ENCODE data around the gene ACO2. TPM values are rescaled to one million over a fixed set of nuclear protein-coding genes. Genes with fewer than 3 reads are reported as not detected.

Gene ACO2
- total RNA-seq, 1 donor from 2014 or later: 153 TPM

- no peaks in the 10 kb centered on the region for H3K4me1 Mint-ChIP-seq
- DNase-seq: no peak
- no peak overlapping the region for H3K27ac Mint-ChIP-seq
- H3K36me3 Mint-ChIP-seq (ENCODE audit: low read depth): peaks cover 63% of the 10 kb centered on the region
- ChIA-PET POLR2A (interaction anchor here (0.8 to 1.3 kb wide), 2 partner anchors 12 to 154 kb away, joined by 3 read pairs; partner anchors contain the start of gene TEF), CTCF (interaction anchor here (1.2 to 1.3 kb wide), 2 partner anchors 18 to 131 kb away, joined by 3 to 5 read pairs; no protein-coding TSS in a partner anchor)
- no peaks in the 10 kb centered on the region for H3K27me3 Mint-ChIP-seq
- no peak overlapping the region for H3K4me3 Mint-ChIP-seq
- no peak for TF ChIP-seq CTCF (IDR thresholded peaks at IDR 0.05)
- ATAC-seq (ENCODE audit: low read depth): no peak
- intact Hi-C loops (cut with micrococcal nuclease): no loop called here
- H3K9me3 Mint-ChIP-seq: no peaks in the 10 kb centered on the region
Observed at GRCh38 chr22:41535244-41535643, 66.3 kb downstream of the ACO2 start.

- intact Hi-C loops (cut with micrococcal nuclease): no loop called here
Observed at GRCh38 chr22:41537203-41537602, 68.3 kb downstream of the ACO2 start.

GRCh38 chr22:41538583-41538982, 69.7 kb downstream of the ACO2 start:
- no peak for ATAC-seq (ENCODE audit: low read depth)
- H3K36me3 Mint-ChIP-seq (ENCODE audit: low read depth): peaks cover 42% of the 10 kb centered on the region
- no peak for DNase-seq
- TF ChIP-seq CTCF (IDR thresholded peaks at IDR 0.05): no peak
- ChIA-PET CTCF (no interaction called here), POLR2A (no interaction called here)
- H3K4me3 Mint-ChIP-seq: no peak overlapping the region
- H3K27ac Mint-ChIP-seq: no peak overlapping the region
- intact Hi-C loops (cut with micrococcal nuclease): no loop called here
- no peaks in the 10 kb centered on the region for H3K9me3 Mint-ChIP-seq
- H3K4me1 Mint-ChIP-seq: peaks cover 25% of the 10 kb centered on the region
- no peaks in the 10 kb centered on the region for H3K27me3 Mint-ChIP-seq

More at GRCh38 chr22:41537203-41537602, 68.3 kb downstream of the ACO2 start:
- Mint-ChIP-seq H3K36me3 (ENCODE audit: low read depth) (peaks cover 50% of the 10 kb centered on the region), H3K27ac (no peak overlapping the region), H3K4me3 (no peak overlapping the region), H3K4me1 (peaks cover 11% of the 10 kb centered on the region), H3K27me3 (no peaks in the 10 kb centered on the region), H3K9me3 (no peaks in the 10 kb centered on the region)
- POLR2A ChIA-PET: interaction anchor here (0.6 kb wide), 1 partner anchor 39 kb away, joined by 3 read pairs; no protein-coding TSS in a partner anchor
- CTCF ChIA-PET: no interaction called here
- DNase-seq (no peak), ATAC-seq (ENCODE audit: low read depth) (no peak)
- no peak for TF ChIP-seq CTCF (IDR thresholded peaks at IDR 0.05)

DNA sequence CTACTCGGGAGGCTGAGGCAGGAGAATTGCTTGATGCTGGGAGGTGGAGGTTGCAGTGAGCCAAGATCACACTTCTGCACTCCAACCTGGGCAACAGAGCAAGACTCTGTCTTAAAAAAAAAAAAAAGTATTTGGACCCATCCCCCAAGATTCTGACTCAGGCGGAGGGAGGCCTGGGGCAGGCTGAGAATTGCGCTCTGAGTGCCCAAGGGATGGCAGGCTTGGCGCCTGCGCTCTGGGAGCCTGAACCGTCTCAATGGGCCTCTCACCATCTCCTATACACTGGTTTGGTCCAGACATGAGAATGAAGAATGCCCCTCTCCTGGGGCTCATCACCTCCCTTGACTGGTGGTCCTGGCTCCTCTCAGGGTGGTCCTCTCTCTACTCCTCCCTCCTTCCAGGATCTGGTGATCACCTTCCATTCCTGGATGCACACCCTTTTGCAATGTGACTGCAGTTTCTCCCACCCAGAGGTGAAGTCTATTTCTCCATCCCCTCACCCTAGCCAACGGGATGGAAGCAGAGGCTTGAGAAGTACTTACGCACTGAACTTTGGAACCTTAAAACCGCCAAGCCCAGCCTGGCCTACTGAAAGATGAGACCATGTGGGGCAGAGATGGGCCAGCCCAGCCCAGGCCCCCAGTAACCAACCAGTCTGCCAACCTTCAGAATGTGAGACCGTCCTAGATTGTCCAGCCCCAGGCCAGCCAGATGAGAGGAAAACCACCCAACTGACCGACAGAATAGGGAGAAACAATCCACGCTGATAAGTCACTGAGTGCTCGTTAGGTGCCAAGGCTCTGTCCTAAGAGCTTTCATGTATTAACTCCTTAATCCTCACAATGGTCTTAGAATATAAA, 70.5 kb downstream of the ACO2 start:
- no peak for DNase-seq
- H3K4me1 Mint-ChIP-seq: peaks cover 30% of the 10 kb centered on the region
- H3K36me3 Mint-ChIP-seq (ENCODE audit: low read depth): peaks cover 39% of the 10 kb centered on the region
- H3K27me3 Mint-ChIP-seq: no peaks in the 10 kb centered on the region
- no peak for TF ChIP-seq CTCF (IDR thresholded peaks at IDR 0.05)
- intact Hi-C loops (cut with micrococcal nuclease): loop anchor here (5.0 kb wide), 1 partner anchor 403 kb away; no protein-coding TSS in a partner anchor
- ChIA-PET POLR2A (no interaction called here), CTCF (no interaction called here)
- no peak overlapping the region for H3K27ac Mint-ChIP-seq
- no peak for ATAC-seq (ENCODE audit: low read depth)
- no peak overlapping the region for H3K4me3 Mint-ChIP-seq
- no peaks in the 10 kb centered on the region for H3K9me3 Mint-ChIP-seq

DNA sequence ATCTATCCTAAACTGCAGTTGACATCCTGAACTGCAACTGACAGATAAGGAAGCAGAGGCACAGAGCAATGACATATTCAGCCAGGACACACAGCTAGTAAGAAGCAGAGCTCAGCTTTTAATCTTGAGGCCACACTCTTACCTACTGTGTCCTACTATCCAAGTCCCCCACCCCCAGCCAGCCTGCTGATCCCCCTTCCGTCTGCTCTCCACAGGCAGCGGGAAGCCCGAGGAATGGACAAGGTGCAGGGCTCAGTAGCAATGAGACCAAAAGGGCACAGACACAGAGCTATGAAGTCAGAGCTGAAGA, 71.0 kb downstream of the ACO2 start:
- no peak for ATAC-seq (ENCODE audit: low read depth)
- peaks cover 36% of the 10 kb centered on the region for H3K4me1 Mint-ChIP-seq
- intact Hi-C loops (cut with micrococcal nuclease): loop anchor here (5.0 kb wide), 1 partner anchor 402 kb away; no protein-coding TSS in a partner anchor
- no peak overlapping the region for H3K4me3 Mint-ChIP-seq
- DNase-seq: no peak
- no peaks in the 10 kb centered on the region for H3K9me3 Mint-ChIP-seq
- POLR2A ChIA-PET: no interaction called here
- CTCF ChIA-PET: no interaction called here
- TF ChIP-seq CTCF (IDR thresholded peaks at IDR 0.05): no peak
- H3K36me3 Mint-ChIP-seq (ENCODE audit: low read depth): peaks cover 37% of the 10 kb centered on the region
- peak overlapping the region; percentile 18 for H3K27ac Mint-ChIP-seq
- no peaks in the 10 kb centered on the region for H3K27me3 Mint-ChIP-seq
